Esophagus (tissue), 2 donors: ENCODE results near the gene XDH. TPM values are rescaled to one million over a fixed set of nuclear protein-coding genes. Genes with fewer than 3 reads are reported as not detected.
A peak's percentile ranks its signal among the peaks of the same experiment; 100 is the strongest.

ENCODE experiments used
- H3K27ac ChIP-seq, 2 donors: one replicate each; pipeline ENCODE4 v1.5.1; 2013; ENCODE audit warnings: low read depth in 2 of 2, mild to moderate bottlenecking in 2 of 2, inconsistent platforms in 1 of 2, low read length in 1 of 2, moderate library complexity in 1 of 2
- H3K27me3 ChIP-seq, 2 donors: one replicate each; pipeline ENCODE4 v1.6.1; 2013; ENCODE audit warnings: low read length in 2 of 2, control low read depth in 1 of 2, mild to moderate bottlenecking in 1 of 2; ENCODE audit not compliant: insufficient read depth in 2 of 2, control insufficient read depth in 1 of 2
- H3K36me3 ChIP-seq, 2 donors: one replicate each; pipeline ENCODE4 v1.6.1; 2013; ENCODE audit warnings: low read length in 1 of 2; ENCODE audit not compliant: control insufficient read depth in 2 of 2, insufficient read depth in 2 of 2
- H3K4me1 ChIP-seq, 2 donors: one replicate each; pipeline ENCODE4 v1.6.1; 2013; ENCODE audit warnings: low read length in 1 of 2; ENCODE audit not compliant: control insufficient read depth in 2 of 2, insufficient read depth in 2 of 2
- H3K4me3 ChIP-seq, 2 donors: one replicate each; pipeline ENCODE4 v1.5.1; 2013; ENCODE audit warnings: low read length in 2 of 2, mild to moderate bottlenecking in 2 of 2, low read depth in 1 of 2, moderate library complexity in 1 of 2
- H3K9me3 ChIP-seq, 2 donors: one replicate each; pipeline ENCODE4 v1.6.1; 2013; ENCODE audit warnings: mild to moderate bottlenecking in 2 of 2, low read depth in 1 of 2, low read length in 1 of 2, moderate library complexity in 1 of 2; ENCODE audit not compliant: control insufficient read depth in 2 of 2, insufficient read depth in 1 of 2
- WGBS, 2 donors: extraction: QIAGEN DNeasy Blood & Tissue Kit; methylation state at CpG; one replicate each; pipeline ENCODE4 v1.1.7; 2013; 5-methylcytosine and 5-hydroxymethylcytosine counted together
- polyA plus RNA-seq, 2 donors: library from polyadenylated mRNA; stranded (reverse); fragments of 200-250 nt; gene quantifications; one replicate each; pipeline ENCODE4 v1.2.3, GENCODE V29; 2013
- donor health status: healthy with polysubstance abuse.
- donor health status: Bipolar disorder and iron deficiency.

The XDH gene
- polyA plus RNA-seq, 2 donors: 4.0 to 4.7 TPM

DNA sequence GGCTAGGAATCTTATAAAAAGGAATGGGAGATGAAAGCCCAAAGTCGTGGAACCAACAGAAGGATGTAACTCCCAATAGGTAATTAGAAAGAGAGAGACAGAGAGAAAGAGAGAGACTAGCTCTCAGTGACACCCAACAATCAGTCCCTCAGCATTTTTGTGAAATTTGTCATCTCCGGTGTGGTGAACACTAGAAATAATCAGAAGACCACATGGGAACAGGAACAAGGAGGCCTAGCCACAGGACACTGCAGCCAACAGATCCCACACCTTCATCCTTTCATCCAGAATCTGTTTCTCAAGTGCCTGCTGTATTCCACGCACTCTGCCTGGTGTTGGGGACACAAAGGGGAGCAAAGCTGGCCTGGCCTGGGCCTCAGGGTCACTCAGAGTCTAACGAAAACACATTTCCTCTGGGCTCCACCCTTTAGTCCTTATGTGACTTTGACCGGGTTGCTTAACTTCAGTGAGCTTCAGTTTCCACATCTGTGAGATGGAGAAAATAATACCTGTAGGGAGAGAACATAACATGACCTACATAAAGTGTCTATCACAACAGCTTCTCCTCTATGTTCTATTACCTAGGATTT is 127.5 kb downstream of the XDH start:
- Histone ChIP-seq H3K27me3 (no peaks in the 10 kb centered on the region), H3K9me3 (no peaks in the 10 kb centered on the region), H3K4me1 (peaks cover 0 to 11% of the 10 kb centered on the region in 2 donors), H3K4me3 (no peak overlapping the region), H3K27ac (peak overlapping the region; percentile 77 to 82), H3K36me3 (peaks cover 0 to 2% of the 10 kb centered on the region in 2 donors)
- 74 to 83% methylated on average over 5 of the region's 5 CpGs for WGBS, 2 donors

DNA sequence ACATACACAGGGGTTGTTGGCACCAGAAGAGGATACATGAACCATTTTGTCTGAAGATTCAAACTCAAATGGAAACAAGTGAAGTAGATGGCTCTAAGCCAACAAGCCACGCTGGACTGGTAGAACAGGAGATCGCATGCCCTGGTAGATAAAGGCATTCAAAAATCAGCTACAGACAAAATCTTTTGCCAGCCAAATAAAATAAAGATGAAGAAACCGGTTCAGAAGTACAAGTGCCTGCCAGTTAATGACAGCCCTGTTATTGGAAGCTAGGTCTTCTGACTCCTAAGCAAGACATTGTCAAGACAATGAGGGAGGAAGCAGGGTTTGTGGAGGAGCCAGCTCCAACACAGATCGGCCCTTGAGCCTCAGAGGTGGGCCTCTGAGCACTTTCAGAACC is 128.3 kb downstream of the XDH start:
- WGBS, 2 donors: 42 to 54% methylated on average over 4 of the region's 4 CpGs

More for the DNA sequence above, 128.3 kb downstream of the XDH start:
- Histone ChIP-seq H3K36me3 (peaks cover 0 to 2% of the 10 kb centered on the region in 2 donors), H3K4me1 (peaks cover 0 to 11% of the 10 kb centered on the region in 2 donors), H3K27me3 (no peaks in the 10 kb centered on the region), H3K9me3 (no peaks in the 10 kb centered on the region), H3K27ac (peak overlapping the region; percentile 77 to 92), H3K4me3 (no peak overlapping the region)

Other genes with a start within 250 kb of the XDH start
- 100 to 1,000 TPM in 1 of 2 donors, 10 to 100 TPM in 1; 72.7 to 141 TPM for gene CAPN14, start 197.2 kb downstream of the XDH start, polyA plus RNA-seq
- 10 to 100 TPM; 24.1 to 27.4 TPM for gene EHD3, start 180.6 kb downstream of the XDH start, polyA plus RNA-seq
- not detected for gene SRD5A2, start 166.2 kb upstream of the XDH start, polyA plus RNA-seq